Calu3 (cell line): Measurements from ENCODE around the gene SMARCA1. TPM values are rescaled to one million over a fixed set of nuclear protein-coding genes. Genes with fewer than 3 reads are reported as not detected.

Experiments
- BruUV-seq: library from RNA; stranded (reverse); fragments of 400-500 nt; replicated peaks from 2 replicates; lab custom pipeline; 2021; lab: Mats Ljungman, UMichigan
- CTCF ChIA-PET: fragments of 300-600 bp; sonication (Branson Sonifier 250); formaldehyde crosslinking; loops from one replicate; lab custom pipeline; 2022; ENCODE audit warnings: antibody characterized with exemption; lab: Charles Lee
- DNase-seq: peaks from one replicate; pipeline ENCODE4 v3.0.0; 2022
- H3K27ac Mint-ChIP-seq: one replicate; pipeline ENCODE4 v1.8.0; 2022; ENCODE audit warnings: mixed read lengths; ENCODE audit not compliant: unreplicated experiment
- H3K27me3 Mint-ChIP-seq: one replicate; pipeline ENCODE4 v1.8.0; 2022; ENCODE audit warnings: mixed read lengths; ENCODE audit not compliant: unreplicated experiment
- H3K36me3 Mint-ChIP-seq: one replicate; pipeline ENCODE4 v1.8.0; 2022; ENCODE audit warnings: mild to moderate bottlenecking, moderate library complexity, mixed read lengths; ENCODE audit not compliant: insufficient read depth, unreplicated experiment
- H3K4me1 Mint-ChIP-seq: one replicate; pipeline ENCODE4 v1.8.0; 2022; ENCODE audit warnings: mild to moderate bottlenecking, low read depth, mixed read lengths; ENCODE audit not compliant: unreplicated experiment
- H3K4me3 Mint-ChIP-seq: one replicate; pipeline ENCODE4 v1.8.0; 2022; ENCODE audit warnings: mild to moderate bottlenecking, low read depth, moderate library complexity, mixed read lengths; ENCODE audit not compliant: unreplicated experiment
- H3K9me3 Mint-ChIP-seq: one replicate; pipeline ENCODE4 v1.8.0; 2022; ENCODE audit warnings: low read depth, mixed read lengths; ENCODE audit not compliant: unreplicated experiment
- intact Hi-C: fragments of 100-400 bp; cut with micrococcal nuclease; formaldehyde crosslinking; loops from one replicate; pipeline ENCODE4 v1.10.0; 2022; ENCODE audit not compliant: unreplicated experiment
- total RNA-seq: library from RNA; stranded (reverse); gene quantifications from 2 replicates; pipeline ENCODE4 v1.2.3, GENCODE V29; 2022
- TF ChIP-seq, protein P1 (sequence below): fragments of 200-600 bp; IDR thresholded peaks from one replicate; pipeline ENCODE4 v1.8.0; 2022; ENCODE audit warnings: antibody characterized with exemption; ENCODE audit not compliant: unreplicated experiment

The SMARCA1 gene
- total RNA-seq, 1 experiment from 2014 or later = 11.0 TPM

DNA sequence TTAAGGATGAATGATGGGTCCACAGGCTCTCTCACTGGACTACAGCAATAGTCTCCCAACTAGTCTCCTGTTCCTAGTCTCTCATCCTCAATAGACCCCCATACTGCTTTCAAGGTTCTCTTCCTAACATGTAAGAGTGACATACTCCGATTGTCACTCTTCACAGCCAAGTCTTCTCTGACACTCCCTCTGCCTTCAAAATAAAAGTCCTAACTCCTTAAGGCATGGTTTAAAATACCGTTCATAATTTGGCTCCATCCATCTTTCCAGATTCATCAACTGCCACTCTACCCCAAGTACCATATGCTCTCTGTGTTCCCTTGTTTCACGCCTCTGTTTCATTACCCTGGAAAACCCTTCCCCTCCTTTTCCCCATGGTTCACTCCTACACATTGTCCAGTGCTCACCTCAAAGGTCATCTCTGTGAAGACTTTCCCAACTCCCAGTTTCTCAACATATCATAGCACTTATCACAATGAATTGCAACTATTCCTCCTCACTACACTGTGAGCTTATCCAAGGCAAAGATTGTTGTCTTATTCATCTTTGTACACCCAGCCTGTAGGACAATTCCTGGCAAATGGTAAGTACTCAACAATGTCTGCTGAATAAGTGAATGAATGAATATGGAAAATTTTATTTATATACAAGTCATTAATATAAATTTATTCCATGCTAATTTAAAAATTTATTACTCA, 26.0 kb downstream of the SMARCA1 start:
- CTCF ChIA-PET = no interaction called here
- Mint-ChIP-seq H3K36me3 (no peaks in the 10 kb centered on the region), H3K4me3 (no peak overlapping the region), H3K27me3 (no peaks in the 10 kb centered on the region), H3K9me3 (no peaks in the 10 kb centered on the region), H3K27ac (no peak overlapping the region), H3K4me1 (no peaks in the 10 kb centered on the region)
- intact Hi-C loops = no loop called here
- BruUV-seq = no TSS peak
- DNase-seq = no peak
- TF ChIP-seq, protein P1, sequence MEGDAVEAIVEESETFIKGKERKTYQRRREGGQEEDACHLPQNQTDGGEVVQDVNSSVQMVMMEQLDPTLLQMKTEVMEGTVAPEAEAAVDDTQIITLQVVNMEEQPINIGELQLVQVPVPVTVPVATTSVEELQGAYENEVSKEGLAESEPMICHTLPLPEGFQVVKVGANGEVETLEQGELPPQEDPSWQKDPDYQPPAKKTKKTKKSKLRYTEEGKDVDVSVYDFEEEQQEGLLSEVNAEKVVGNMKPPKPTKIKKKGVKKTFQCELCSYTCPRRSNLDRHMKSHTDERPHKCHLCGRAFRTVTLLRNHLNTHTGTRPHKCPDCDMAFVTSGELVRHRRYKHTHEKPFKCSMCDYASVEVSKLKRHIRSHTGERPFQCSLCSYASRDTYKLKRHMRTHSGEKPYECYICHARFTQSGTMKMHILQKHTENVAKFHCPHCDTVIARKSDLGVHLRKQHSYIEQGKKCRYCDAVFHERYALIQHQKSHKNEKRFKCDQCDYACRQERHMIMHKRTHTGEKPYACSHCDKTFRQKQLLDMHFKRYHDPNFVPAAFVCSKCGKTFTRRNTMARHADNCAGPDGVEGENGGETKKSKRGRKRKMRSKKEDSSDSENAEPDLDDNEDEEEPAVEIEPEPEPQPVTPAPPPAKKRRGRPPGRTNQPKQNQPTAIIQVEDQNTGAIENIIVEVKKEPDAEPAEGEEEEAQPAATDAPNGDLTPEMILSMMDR = no peak

DNA sequence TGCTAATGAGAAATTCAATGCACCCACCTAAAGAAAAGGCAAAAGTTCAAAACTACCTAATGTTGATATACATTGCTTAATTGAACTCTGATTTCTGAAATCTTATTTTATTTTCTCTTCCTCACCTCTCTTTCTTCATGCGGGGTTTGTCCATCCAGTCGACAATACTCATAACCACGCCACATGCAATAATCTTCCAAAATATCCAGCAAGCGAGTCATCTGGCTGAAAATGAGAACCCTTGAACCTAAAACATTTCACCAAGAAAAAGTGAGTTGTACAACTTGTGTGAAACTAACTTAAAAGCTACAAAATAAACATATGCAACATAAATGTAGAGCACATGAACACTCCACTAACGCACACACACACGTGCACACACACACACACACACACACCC, 26.7 kb downstream of the SMARCA1 start:
- no TSS peak for BruUV-seq
- Mint-ChIP-seq H3K9me3 (no peaks in the 10 kb centered on the region), H3K27ac (no peak overlapping the region), H3K36me3 (no peaks in the 10 kb centered on the region), H3K27me3 (no peaks in the 10 kb centered on the region), H3K4me1 (no peaks in the 10 kb centered on the region), H3K4me3 (no peak overlapping the region)
- intact Hi-C loops = no loop called here
- CTCF ChIA-PET = no interaction called here
- TF ChIP-seq, protein P1 = no peak
- DNase-seq = no peak

GRCh38 chrX:129495900-129496299, 27.4 kb downstream of the SMARCA1 start:
- intact Hi-C loops = no loop called here
- Mint-ChIP-seq H3K9me3 (no peaks in the 10 kb centered on the region), H3K36me3 (no peaks in the 10 kb centered on the region), H3K4me1 (no peaks in the 10 kb centered on the region), H3K27me3 (no peaks in the 10 kb centered on the region), H3K4me3 (no peak overlapping the region), H3K27ac (no peak overlapping the region)
- CTCF ChIA-PET = no interaction called here
- BruUV-seq = no TSS peak
- no peak for DNase-seq
- TF ChIP-seq, protein P1 = no peak

DNA sequence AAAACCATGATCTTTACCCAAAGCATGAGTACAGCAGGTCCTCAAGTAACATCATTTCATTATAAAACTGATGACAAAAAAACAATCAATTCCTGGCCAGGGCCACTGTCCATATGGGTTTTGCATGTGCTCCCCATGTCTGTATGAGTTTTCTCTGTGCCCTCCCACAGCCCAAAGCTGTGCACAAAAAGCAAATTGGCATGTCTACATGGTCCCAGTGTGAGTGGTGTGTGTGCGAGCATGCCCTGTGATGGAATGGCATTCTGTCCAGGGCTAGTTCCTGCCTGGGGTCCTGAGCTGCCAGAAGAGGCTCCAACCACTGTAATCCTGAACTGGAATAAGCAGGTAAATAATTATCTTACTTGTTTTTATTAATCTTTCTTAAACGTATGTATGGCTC, 28.4 kb downstream of the SMARCA1 start:
- intact Hi-C loops = no loop called here
- TF ChIP-seq, protein P1 = no peak
- BruUV-seq = no TSS peak
- Mint-ChIP-seq H3K27me3 (no peaks in the 10 kb centered on the region), H3K9me3 (no peaks in the 10 kb centered on the region), H3K4me1 (no peaks in the 10 kb centered on the region), H3K27ac (no peak overlapping the region), H3K36me3 (no peaks in the 10 kb centered on the region), H3K4me3 (no peak overlapping the region)
- CTCF ChIA-PET = no interaction called here
- DNase-seq = no peak
